GM12873 (cell line): ENCODE results near the gene DNASE1L3.

Source experiments
- TF ChIP-seq, protein P1 (sequence below): IDR thresholded peaks from 2 replicates; pipeline ENCODE4 v1.5.1; 2012; ENCODE audit warnings: low read depth, mild to moderate bottlenecking, moderate library complexity, low read length, control low read depth; ENCODE audit not compliant: insufficient read depth; ENCODE audit errors: missing control alignments

The DNASE1L3 gene

DNA sequence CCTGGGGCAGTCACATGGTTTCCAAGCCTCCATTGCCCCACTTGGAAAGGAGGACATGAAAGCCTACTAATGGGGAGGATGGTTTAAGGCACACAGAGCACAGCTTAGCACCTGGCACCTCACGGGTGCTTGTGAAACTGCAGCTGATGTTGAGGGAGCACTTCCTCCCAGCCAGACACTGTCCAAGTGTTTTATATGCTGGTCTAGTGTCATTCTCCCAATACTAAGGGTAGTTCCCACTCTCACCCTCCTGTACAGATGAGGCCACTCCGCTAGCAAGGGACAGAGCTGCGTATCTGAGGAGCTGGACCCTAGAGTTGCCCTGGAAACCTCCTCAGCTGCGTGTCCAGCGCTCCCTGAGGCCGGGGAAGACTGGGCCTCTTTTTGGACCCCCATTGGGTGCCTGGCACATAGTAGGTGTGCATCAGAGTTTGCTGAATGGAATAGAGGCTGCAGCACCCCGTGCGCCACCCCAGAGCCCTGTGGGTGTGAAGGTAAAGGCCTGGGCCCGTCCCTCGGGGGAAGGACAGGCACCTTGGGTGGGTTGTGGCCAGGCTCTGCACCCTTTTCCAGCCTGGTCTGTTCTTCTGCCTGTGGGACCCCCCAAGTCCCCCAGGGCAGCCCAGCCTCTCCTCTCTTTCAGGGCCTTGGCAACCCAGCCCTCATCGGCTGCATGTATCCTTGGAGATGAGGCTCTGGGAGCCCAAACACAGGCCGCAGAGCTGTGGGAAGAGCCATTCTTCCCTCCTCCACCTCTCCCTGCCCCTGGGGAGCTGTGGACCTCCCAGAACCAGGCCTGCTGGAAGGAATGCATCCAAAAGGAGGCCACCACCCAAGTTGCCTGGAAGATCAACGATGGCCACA lies 31.3 kb downstream of the DNASE1L3 start:
- TF ChIP-seq, protein P1, sequence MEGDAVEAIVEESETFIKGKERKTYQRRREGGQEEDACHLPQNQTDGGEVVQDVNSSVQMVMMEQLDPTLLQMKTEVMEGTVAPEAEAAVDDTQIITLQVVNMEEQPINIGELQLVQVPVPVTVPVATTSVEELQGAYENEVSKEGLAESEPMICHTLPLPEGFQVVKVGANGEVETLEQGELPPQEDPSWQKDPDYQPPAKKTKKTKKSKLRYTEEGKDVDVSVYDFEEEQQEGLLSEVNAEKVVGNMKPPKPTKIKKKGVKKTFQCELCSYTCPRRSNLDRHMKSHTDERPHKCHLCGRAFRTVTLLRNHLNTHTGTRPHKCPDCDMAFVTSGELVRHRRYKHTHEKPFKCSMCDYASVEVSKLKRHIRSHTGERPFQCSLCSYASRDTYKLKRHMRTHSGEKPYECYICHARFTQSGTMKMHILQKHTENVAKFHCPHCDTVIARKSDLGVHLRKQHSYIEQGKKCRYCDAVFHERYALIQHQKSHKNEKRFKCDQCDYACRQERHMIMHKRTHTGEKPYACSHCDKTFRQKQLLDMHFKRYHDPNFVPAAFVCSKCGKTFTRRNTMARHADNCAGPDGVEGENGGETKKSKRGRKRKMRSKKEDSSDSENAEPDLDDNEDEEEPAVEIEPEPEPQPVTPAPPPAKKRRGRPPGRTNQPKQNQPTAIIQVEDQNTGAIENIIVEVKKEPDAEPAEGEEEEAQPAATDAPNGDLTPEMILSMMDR, result no peak

DNA sequence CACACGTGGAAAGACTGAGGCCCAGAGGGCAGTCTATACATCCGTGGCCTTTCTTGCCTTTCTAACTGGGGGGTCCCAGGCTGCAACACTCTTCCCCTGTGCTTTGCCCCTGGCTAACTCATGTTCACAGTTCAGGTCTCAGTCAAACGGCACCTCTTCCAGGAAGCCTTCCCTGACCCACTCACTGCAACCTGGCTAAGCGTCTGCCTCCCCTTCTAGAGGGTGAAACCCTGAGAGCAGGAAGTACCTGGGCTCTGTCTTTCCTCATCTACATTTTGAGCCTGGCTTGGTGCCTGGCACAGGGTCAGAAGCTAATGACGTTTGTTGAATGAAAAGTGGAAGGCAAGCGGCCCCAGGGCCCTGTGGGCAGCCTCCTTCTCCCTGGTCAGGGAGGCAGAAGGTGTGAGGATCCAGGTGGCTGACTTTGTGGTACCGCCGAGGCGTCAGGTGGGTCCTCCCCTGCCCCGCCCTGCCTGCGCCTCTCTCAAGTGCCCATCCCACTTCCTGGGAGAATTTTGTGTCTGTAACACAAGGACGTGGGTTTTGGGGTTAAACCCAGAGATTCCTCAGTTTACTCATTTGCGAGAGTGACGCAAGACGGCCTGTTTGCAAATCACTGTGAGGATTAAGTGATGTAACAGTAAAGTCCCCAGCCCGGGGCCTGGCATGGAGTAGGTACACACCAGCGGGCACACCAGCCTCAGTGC lies 32.1 kb downstream of the DNASE1L3 start:
- TF ChIP-seq, protein P1, result no peak

DNA sequence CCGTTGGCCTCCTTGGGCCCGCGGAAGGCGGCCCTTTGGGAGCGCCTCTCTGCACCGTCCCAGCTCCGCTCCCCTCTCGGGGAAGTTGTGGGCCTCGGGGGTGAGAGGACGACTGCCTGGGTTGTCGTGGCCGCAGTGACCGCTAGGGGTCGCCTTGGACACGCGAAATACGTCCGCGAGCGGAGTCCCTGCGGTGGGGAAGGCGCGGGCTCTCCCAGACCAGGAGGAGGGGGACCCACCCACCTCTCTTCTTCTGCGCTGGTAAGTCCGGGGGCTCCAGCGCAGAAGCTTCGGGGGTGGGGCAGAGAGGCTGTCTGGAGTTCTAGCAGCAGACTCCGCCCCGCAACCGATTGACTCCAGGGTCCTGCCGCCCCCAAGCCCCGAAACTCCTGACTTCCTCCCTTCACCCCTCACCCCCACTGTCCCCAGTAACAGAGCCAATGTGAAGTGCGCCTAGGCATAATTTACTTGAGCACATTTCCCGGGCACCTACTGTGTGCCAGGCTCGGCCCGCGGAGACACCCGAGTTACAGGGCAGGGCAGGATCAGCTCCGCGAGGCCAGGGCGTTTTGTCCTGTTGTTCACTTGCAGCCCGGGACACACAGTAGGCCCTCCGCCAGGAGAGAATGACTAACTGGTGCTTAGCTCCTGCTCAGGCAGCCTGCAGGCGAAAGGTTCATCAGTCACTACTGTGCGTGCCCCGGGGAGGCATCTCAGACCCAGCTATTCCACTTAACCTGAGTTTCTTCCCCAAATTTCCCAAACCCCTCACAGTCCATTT lies 32.8 kb downstream of the DNASE1L3 start:
- TF ChIP-seq, protein P1, result peak; percentile 93

DNA sequence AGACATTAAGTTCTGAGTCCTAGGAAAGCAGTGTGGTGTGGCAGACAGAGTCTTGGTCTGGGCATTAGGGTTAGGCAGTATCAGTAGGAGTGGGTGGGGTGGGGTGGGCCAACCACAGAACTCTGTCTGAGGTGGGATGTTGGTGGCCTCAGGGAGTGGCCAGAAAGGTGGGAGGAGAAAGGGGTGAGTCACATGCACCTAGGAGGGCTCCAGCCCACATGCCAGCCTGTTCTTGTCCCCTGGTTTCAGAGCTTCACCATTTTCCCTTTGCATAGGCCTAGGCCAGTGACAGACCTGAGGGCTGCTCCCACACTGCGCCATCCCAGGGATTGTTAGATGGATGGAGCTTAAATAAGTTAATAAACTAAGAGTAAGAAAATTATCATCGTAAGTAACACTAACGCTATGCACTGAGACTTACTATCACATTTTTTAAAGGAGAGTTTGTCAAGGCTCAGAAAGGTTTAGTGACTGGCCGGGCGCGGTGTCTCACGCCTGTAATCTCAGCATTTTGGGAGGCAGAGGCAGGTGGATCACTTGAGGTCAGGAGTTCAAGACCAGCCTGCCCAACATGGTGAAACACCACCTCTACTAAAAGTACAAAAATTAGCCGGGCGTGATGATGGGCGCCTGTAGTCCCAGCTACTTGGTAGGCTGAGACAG lies 33.8 kb downstream of the DNASE1L3 start:
- TF ChIP-seq, protein P1, result no peak

DNA sequence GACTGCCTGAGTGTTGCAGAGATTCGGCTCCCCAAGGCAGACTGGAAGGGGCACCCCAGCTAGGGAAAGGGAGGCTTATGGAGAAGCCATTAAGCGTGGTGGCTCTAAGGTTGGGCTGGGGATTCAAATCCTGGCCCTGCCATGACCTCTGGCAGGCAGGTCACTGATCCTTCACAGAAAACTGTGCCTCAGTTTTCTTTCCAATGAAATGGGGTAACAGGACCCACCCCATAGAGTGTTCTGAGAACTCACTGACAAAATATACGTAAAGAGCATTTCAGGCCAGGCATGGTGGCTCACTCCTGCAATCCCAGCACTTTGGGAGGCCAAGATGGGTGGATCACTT lies 34.6 kb downstream of the DNASE1L3 start:
- TF ChIP-seq, protein P1, result no peak

DNA sequence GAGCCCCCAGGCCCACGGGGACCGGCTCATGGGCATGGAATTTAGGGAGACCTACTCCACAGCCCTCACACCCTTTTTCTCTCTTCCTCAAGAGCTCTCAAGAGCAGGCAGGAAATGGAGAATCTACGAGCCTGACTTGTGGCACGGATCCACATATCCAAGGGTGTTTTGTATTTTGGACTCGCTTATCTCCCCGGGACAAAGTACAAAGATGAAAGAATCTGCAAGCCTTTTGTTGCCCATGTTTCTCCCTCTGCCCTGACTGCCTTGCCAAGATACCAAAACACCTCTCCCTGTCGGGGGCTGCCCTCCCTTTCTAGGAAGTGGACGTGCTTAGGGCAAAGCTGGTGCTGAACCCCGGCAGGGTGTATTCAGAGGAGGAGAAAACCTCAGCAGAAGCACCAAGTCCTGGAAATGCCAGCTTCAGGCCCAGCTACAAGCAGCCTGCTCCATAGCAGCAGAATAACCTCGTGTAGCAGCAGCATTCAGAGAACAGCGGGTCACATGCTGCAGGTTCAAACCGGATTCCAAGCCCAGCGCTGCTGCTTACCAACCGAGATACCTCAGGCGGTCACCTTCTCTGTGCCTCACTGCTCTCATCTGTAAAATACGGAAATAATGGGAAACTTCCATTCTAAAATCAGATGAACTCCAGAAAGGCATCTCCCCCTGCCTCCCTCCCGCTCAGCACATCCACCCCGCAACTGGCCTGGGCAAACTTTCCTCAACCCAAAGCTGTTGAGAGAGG lies 35.2 kb downstream of the DNASE1L3 start:
- TF ChIP-seq, protein P1, result no peak
